Endothelial cell of umbilical vein (primary cell): ENCODE data around the gene PDAP1. TPM values are rescaled to one million over a fixed set of nuclear protein-coding genes. Genes with fewer than 3 reads are reported as not detected.

ENCODE experiments used
- BruUV-seq: library from RNA; stranded (reverse); fragments of 400-500 nt; replicated peaks from 2 replicates; lab custom pipeline; 2021; lab: Mats Ljungman, UMichigan
- CTCF ChIA-PET: fragments of 300-600, 350-600 bp; sonication (Branson Sonifier 250); formaldehyde crosslinking; loops from one replicate; lab custom pipeline; 2021; ENCODE audit warnings: antibody characterized with exemption, inconsistent platforms; lab: Charles Lee
- POLR2A ChIA-PET: fragments of 300-600, 350-600 bp; sonication (Branson Sonifier 250); formaldehyde crosslinking; loops from one replicate; lab custom pipeline; 2021; ENCODE audit warnings: antibody characterized with exemption, inconsistent platforms; lab: Charles Lee
- DNase-seq: peaks from one replicate; pipeline ENCODE4 v3.0.0-alpha.2; 2011; ENCODE audit warnings: low read depth, low spot score
- FAIRE-seq: peaks from 2 replicates; lab custom pipeline; 2011; peaks lifted over from hg19 to GRCh38; lab: Jason Lieb, UNC
- H2AFZ ChIP-seq: 2 replicates; pipeline ENCODE4 v1.6.0; 2012; ENCODE audit warnings: low read depth, low read length, control low read depth, inconsistent platforms
- H3K27ac ChIP-seq: 2 replicates; pipeline ENCODE4 v1.5.1; 2011; ENCODE audit warnings: low read depth, mild to moderate bottlenecking, control low read depth, low read length, moderate library complexity; ENCODE audit not compliant: insufficient read depth
- H3K27me3 ChIP-seq, 2 experiments: 2 replicates each; pipeline versions ENCODE4 v1.6.0 to v1.6.1; 2011; ENCODE audit warnings: low read length in 2 of 2, mixed read lengths in 1 of 2; ENCODE audit not compliant: control insufficient read depth in 2 of 2, insufficient read depth in 2 of 2
- H3K36me3 ChIP-seq, 2 experiments: 2 replicates in 1 of 2; 3 replicates in 1 of 2; pipeline ENCODE4 v1.5.1; 2011; ENCODE audit warnings: low read length in 2 of 2, mild to moderate bottlenecking in 1 of 2, moderate library complexity in 1 of 2; ENCODE audit not compliant: control insufficient read depth in 2 of 2, insufficient read depth in 2 of 2; ENCODE audit errors: extremely low read depth in 1 of 2
- H3K4me1 ChIP-seq: 3 replicates; pipeline ENCODE4 v1.5.1; 2011; ENCODE audit warnings: mild to moderate bottlenecking, low read length; ENCODE audit not compliant: control insufficient read depth, insufficient read depth; ENCODE audit errors: extremely low read depth
- H3K4me2 ChIP-seq: 2 replicates; pipeline ENCODE4 v1.6.1; 2011; ENCODE audit warnings: low read length, control low read depth, mixed read lengths; ENCODE audit not compliant: insufficient read depth
- H3K4me3 ChIP-seq, 3 experiments: fragments of 200-600 bp in 1 of 3; sonication (generic), shearing (Covaris generic) in 1 of 3; replicated peaks in 1 of 3; 2 replicates each; pipeline ENCODE4 v1.5.1; 2011 to 2016; ENCODE audit warnings: control low read depth in 3 of 3, low read length in 3 of 3, mild to moderate bottlenecking in 2 of 3, inconsistent platforms in 1 of 3, low read depth in 1 of 3, moderate library complexity in 1 of 3; ENCODE audit not compliant: insufficient read depth in 1 of 3
- H3K79me2 ChIP-seq: 2 replicates; pipeline ENCODE4 v1.6.0; 2012; ENCODE audit warnings: low read length, inconsistent platforms; ENCODE audit not compliant: control insufficient read depth, insufficient read depth
- H3K9ac ChIP-seq: replicated peaks from 2 replicates; pipeline ENCODE3; 2011; ENCODE audit warnings: low read length, control low read depth; ENCODE audit not compliant: insufficient read depth; ENCODE audit errors: extremely low read depth
- H3K9me1 ChIP-seq: replicated peaks from 3 replicates; pipeline ENCODE4 v1.6.0; 2011; ENCODE audit warnings: mild to moderate bottlenecking, low read length; ENCODE audit not compliant: control insufficient read depth, insufficient read depth; ENCODE audit errors: extremely low read depth
- H3K9me3 ChIP-seq: replicated peaks from 2 replicates; pipeline ENCODE4 v1.5.1; 2012; ENCODE audit warnings: low read length, inconsistent platforms; ENCODE audit not compliant: control insufficient read depth, insufficient read depth
- H4K20me1 ChIP-seq: replicated peaks from 2 replicates; pipeline ENCODE3; 2011; ENCODE audit warnings: mild to moderate bottlenecking, low read length; ENCODE audit not compliant: control insufficient read depth, insufficient read depth; ENCODE audit errors: extremely low read depth
- EZH2 ChIP-seq: IDR thresholded peaks from 2 replicates; pipeline ENCODE4 v1.6.1; 2012; ENCODE audit warnings: borderline replicate concordance, low read depth, mild to moderate bottlenecking, moderate library complexity, low read length, inconsistent platforms; ENCODE audit not compliant: severe bottlenecking
- FOS ChIP-seq: IDR thresholded peaks from 2 replicates; pipeline ENCODE4 v1.6.1; 2011; ENCODE audit warnings: mild to moderate bottlenecking, low read length, moderate library complexity, borderline replicate concordance; ENCODE audit not compliant: insufficient read depth
- JUN ChIP-seq: IDR thresholded peaks from 2 replicates; pipeline ENCODE4 v1.6.1; 2011; ENCODE audit warnings: borderline replicate concordance, low read depth; ENCODE audit not compliant: insufficient read length, insufficient read depth
- MYC ChIP-seq: IDR thresholded peaks from one replicate; pipeline ENCODE4 v1.6.1; 2011; ENCODE audit warnings: mild to moderate bottlenecking, low read depth, low read length
- POLR2A ChIP-seq: IDR thresholded peaks from 2 replicates; pipeline ENCODE4 v1.6.1; 2012; ENCODE audit warnings: low read depth, mild to moderate bottlenecking, control low read depth, low read length
- POLR2AphosphoS5 ChIP-seq: IDR thresholded peaks from 2 replicates; pipeline ENCODE4 v1.6.1; 2012; ENCODE audit warnings: low read depth, mild to moderate bottlenecking, control low read depth, low read length, moderate library complexity; ENCODE audit not compliant: insufficient read depth
- dilution Hi-C: fragments of 300-500 bp; cut with MboI; formaldehyde crosslinking; loops from one replicate; pipeline ENCODE4 v1.15.0; 2019; ENCODE audit warnings: low sequenced_read_pairs; ENCODE audit not compliant: extremely low pct_ligation_motif_present
- intact Hi-C: fragments of 100-400 bp; cut with micrococcal nuclease; formaldehyde crosslinking; loops from one replicate; pipeline ENCODE4 v1.10.0; 2022
- polyA plus RNA-seq, 4 experiments: library from polyadenylated mRNA; depleted of rRNA in 3 of 4; stranded (reverse) in 3 of 4; unstranded in 1 of 4; fragments of >200 nt; gene quantifications; 2 replicates each; pipeline versions ENCODE4 v1.2.1 to v1.2.3, GENCODE V29; 2011 to 2012; ENCODE audit warnings: missing spikeins in 1 of 4
- total RNA-seq: library from RNA; stranded (reverse); gene quantifications from 2 replicates; pipeline ENCODE4 v1.2.3, GENCODE V29; 2021

The PDAP1 gene
- total and polyA plus RNA-seq, 2 donors (not counting 3 experiments of a cell fraction or from before 2014, with no cell fraction given): 32.6 to 150 TPM

- H3K27ac ChIP-seq: peak overlapping the region; percentile 76
- H2AFZ ChIP-seq: no peak overlapping the region
- H3K9me1 ChIP-seq: no peaks in the 10 kb centered on the region
- H3K9me3 ChIP-seq: no peaks in the 10 kb centered on the region
- intact Hi-C loops: loop anchor here (1.0 kb wide), 1 partner anchor 33 kb away; the partner anchor contains the start of genes BUD31 and PDAP1
- CTCF ChIA-PET: interaction anchor here (1.3 to 2.1 kb wide), 3 partner anchors 9 to 34 kb away, joined by 4 to 9 read pairs (median 6); partner anchors contain the start of genes BUD31 and PDAP1
- FAIRE-seq (peak; percentile 84), DNase-seq (peak; percentile 72)
- peaks cover 3 to 9% of the 10 kb centered on the region in 2 experiments for H3K36me3 ChIP-seq
- dilution Hi-C loops: no loop called here
- peaks cover 25% of the 10 kb centered on the region for H3K4me1 ChIP-seq
- H3K4me2 ChIP-seq: no peak overlapping the region
- peak overlapping the region; percentile 71 for H3K9ac ChIP-seq
- TF ChIP-seq MYC (no peak), POLR2AphosphoS5 (peak; percentile 87), FOS (peak; percentile 44), POLR2A (peak; percentile 57), EZH2 (no peak), JUN (no peak)
- no peaks in the 10 kb centered on the region for H3K27me3 ChIP-seq
- H3K4me3 ChIP-seq: peak overlapping the region; percentile 56 to 95 (median 77)
- BruUV-seq: no TSS peak
- no peaks in the 10 kb centered on the region for H4K20me1 ChIP-seq
- POLR2A ChIA-PET: interaction anchor here (0.7 to 1.1 kb wide), 3 partner anchors 29 to 1122 kb away, joined by 4 to 5 read pairs (median 5); partner anchors contain the start of genes BUD31 and PDAP1
- H3K79me2 ChIP-seq: peaks cover 25% of the 10 kb centered on the region
Measured at GRCh38 chr7:99375070-99375807, 33.2 kb downstream of the PDAP1 start.
